NCI-H1694 (cell line): ENCODE measurements around the gene RORB.

Experiments
- DNase-seq: peaks from one replicate; lab custom pipeline; 2025; lab: John Stamatoyannopoulos, UW

Gene RORB

DNA sequence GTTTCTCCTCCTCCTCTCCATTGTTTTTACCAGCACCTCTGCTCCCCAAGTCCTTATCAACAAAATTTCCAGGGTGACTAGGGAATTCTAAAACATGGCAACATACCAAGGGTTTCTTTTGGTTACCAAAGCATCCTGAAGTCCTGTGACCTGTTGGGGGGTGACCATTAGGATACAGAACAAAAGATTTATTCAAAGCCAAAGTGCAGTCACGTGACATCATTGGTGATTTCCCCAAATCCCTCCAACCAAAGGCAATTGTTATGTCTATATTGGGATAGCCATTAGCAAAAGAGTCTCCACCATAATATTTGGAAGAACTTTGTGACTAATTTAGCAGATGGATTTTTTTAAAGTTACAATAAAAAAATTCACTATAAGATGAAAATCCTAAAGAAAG is 222.2 kb downstream of the RORB start:
- DNase-seq = no peak

DNA sequence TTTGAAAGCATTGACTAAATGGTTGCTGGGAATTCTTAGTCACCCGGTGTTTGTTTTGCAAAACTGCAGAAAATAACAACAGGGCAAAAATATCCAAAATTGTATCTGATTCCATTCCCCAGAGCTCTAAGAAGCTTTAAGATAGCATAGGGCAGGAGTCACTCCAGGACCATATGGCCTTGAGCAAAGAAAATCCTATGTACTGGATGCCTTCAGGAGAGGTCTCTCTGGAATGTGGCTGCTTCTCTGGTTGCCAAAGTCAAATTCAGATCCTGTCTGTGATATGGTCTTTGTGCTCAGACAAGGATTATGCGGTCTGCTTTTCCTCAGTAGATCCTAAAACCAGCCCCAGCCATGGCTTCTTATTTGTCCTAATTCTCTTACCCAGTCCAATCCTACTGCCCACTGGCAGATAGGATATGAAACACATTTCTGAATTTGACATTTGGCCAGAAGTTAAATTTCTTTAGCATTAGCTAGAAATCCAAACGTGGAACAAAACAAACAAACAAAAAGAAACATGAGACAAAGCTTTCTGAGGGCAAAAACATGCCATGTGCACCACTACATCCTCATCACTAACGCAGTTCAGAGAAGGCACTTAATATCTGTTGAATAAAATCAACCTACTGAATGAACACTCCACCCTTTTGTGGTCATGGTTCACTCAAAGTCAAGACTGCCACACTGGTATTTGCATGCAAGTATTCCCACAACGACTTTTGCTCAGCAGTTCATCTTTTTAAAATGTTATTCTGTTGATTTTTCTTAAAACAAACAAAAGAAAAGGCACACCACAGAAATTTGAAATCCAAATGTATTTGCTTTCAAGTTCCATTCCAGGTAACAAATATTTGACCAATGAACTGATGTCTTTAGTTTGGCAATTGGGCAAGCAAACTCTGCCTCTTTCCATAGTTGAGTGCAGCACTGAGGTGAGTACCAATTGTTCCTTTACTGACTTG is 224.8 kb downstream of the RORB start:
- no peak for DNase-seq

DNA sequence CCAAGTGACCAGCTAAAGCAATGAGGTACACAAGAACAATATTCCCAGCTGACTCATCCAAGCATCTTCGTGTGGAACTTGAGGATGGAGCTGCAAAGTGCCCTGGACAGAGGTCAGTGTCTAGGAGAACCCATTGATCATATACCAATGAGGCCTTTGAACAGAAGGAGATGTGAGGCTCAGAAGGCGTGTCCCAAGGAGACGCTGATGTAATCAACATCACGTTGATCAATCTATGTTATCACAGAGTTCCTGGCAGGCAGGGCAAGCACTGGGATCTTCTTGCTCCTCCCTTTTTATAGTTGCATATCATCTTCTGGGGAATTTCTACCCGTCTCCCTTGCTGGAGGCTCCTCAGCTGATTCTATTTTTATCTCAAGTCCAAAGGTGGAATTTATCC is 227.2 kb downstream of the RORB start:
- DNase-seq = no peak

DNA sequence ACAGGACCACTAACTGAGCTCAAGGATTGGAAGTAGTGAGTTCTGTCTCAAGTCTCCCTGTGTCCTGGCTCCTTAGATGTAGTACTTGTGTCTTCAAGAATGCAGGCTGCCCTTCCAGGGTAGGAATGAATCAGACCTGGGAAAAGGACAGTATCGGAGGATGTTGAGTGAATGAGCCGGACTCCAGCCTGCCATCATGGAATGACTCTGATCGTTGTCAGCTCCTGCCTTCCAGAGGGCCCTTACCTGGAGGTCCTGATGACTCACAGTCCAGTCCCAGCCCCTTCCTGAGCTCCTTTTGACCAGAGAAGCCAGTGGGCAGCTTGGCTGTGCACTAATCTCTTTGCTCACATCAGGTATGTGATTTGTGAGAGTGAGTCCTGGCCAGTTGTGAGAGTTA is 229.4 kb downstream of the RORB start:
- no peak for DNase-seq

DNA sequence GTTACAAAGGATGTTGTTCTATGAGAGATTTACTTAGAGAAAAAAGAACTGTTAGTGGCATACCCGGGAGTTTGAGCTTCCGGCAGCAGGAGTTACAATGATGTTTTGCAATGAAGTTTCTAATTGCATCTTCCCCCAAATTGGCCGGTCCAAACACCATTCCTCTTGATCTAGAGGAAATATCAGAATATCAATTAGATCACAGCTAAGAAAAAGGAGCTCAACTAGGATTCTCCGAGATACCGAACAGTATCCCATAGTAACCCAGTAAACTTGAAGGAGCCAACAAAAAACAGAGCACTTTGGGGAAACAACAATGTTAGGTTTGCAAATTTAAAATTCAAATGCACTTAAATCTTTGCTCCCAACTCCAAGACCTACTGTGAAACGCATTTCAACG is 231.0 kb downstream of the RORB start:
- DNase-seq = no peak

DNA sequence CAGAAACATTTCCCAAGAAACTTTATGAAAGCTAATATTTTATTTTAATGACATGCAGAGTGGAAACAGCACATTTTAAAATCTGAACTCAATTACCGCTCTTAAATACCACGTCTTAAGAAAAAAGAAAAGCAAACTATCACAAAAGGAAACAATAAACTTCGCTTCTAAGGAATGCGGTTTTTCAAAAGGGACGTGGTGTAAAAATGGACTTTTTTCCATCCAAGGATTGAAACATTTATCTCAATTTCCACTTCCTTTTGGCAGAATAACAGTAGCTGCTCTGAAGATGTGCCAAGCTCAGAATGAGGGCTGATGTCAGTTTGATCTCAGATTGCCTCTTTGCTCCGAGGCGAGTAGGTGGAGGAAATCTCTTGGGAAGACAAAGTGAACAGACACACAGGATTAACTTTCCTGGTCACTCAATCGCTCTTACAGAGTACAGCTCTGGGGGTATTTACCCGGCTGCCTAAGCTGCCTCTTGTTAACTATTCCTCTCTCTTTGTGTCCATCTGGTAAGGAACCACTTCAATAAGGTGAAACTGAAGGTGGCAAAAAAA is 232.1 kb downstream of the RORB start:
- no peak for DNase-seq

DNA sequence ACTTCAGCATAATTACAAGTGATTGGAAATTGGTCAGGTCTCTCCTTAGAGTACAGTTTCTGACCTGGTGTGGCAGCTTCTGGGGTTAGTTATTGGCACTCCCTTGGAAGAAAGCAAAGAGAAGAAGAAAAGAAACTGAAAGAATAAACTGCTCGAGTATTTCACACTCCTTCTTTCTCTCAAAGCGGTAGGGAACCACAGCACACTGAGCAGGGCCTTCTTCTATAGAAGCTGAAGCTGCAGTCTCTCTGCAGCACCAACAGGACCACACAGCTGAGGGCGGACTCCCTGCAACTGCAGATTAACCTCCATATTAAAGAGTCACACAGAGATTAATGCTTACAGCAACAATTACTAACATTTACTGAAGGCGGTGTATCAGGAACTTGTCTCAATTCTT is 238.6 kb downstream of the RORB start:
- no peak for DNase-seq

DNA sequence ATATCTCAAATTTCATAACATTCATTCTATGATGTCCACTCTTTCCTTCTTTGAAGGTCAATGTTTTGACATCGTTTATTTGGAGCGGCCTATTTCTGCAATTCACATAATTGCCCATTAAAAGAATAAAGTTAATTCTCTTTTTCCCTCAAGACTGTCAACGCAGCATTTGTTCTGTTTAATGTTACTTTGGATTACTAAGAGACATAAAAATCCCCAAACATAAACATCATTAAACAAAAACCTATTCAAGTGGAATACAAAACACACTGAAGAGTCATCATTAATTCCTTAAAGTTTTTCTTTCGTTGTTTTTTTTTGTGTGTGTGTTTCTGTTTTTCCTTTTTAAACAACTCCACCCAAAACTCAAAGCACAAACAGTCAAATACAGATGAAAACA is 239.5 kb downstream of the RORB start:
- no peak for DNase-seq

DNA sequence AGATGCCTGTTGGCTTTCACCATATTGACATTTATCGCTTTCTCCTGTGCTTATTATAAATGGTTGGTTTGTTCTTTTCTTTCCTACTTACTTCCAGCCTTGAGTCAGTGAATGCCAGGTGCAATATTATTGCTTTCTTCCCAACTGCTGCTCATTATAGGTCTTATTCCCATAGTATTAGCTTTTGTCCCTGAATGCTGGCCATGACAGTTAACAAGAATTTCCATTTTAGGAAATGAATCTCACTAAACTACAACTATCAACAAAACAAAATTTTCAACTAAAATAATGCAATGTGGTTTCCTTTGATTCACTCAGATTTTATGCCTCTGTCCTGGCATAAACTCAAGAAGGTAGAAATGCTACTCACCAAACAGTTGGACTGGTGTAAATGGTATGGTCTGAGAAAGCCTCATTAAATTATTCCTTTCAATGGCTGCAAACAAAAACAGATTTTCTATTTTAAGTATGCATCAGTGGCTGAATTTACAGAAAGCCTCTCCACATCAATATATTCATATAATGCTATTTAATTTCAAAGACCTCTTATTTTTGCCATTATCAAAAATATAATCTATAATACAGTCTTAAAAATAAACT is 245.2 kb downstream of the RORB start:
- no peak for DNase-seq
